Measurements from ENCODE around the gene DHRS11. TPM values are rescaled to one million over a fixed set of nuclear protein-coding genes. Genes with fewer than 3 reads are reported as not detected.

DHRS11 gene
- total and polyA plus RNA-seq, 10 of the 15 experiments (the other 5 are each of a cell fraction or from before 2014, with no cell fraction given): 3.4 to 23.0 (median 14.5) TPM

- peak; percentile 79; the same call in 1 of the 2 replicates for TF ChIP-seq RB1 (IDR thresholded peaks at IDR 0.05; ENCODE audit: borderline replicate concordance)
- no peak for TF ChIP-seq SMAD1 (IDR thresholded peaks at IDR 0.05; ENCODE audit: low read depth, partially characterized antibody)
- TF ChIP-seq POU2F2 (IDR thresholded peaks at IDR 0.05; ENCODE audit: borderline replicate concordance, low read depth, low read length): peak; percentile 84; the same call in 2 of the 3 replicates
- no peak for TF ChIP-seq ELK1 (IDR thresholded peaks at IDR 0.05; ENCODE audit: low read depth, low read length)
- peak; percentile 89 for TF ChIP-seq RELA (IDR thresholded peaks at IDR 0.05; ENCODE audit: borderline replicate concordance, partially characterized antibody)
- no peak for TF ChIP-seq PAX8 (IDR thresholded peaks at IDR 0.05)
- peak; percentile 93 for TF ChIP-seq PAX5 (IDR thresholded peaks at IDR 0.05; ENCODE audit: borderline replicate concordance, low read depth, low read length)
- peak; percentile 90 for TF ChIP-seq TAF1 (IDR thresholded peaks at IDR 0.05; ENCODE audit: borderline replicate concordance, low read depth, low read length)
- no peak for TF ChIP-seq ZNF622 (IDR thresholded peaks at IDR 0.05)
- TF ChIP-seq RCOR1 (conservative IDR thresholded peaks at IDR 0.05; ENCODE audit: low read depth, low read length): 0 out of 2 replicates have a peak, but pooled peaks have one; percentile 44
- no peak for TF ChIP-seq RAD51 (IDR thresholded peaks at IDR 0.05)
- no peak for TF ChIP-seq CBX3 (IDR thresholded peaks at IDR 0.05; ENCODE audit: borderline replicate concordance, low read depth)
- TF ChIP-seq STAT3 (IDR thresholded peaks at IDR 0.05; ENCODE audit: low read depth, low read length): no peak
- TF ChIP-seq BACH1 (IDR thresholded peaks at IDR 0.05; ENCODE audit: borderline replicate concordance): peak; percentile 71; the same call in 1 of the 2 replicates
- peak; percentile 91 for TF ChIP-seq LARP7 (IDR thresholded peaks at IDR 0.05)
- TF ChIP-seq NRF1 (conservative IDR thresholded peaks at IDR 0.05; ENCODE audit: low read depth, low read length): 0 out of 2 replicates have a peak, but pooled peaks have one; percentile 26
- TF ChIP-seq FOS (IDR thresholded peaks at IDR 0.05; ENCODE audit: borderline replicate concordance, extremely low read depth, insufficient read length): no peak
- peak; percentile 76 for TF ChIP-seq BRCA1 (IDR thresholded peaks at IDR 0.05; ENCODE audit: low read depth, low read length)
- peak; percentile 79 for TF ChIP-seq POLR2A (IDR thresholded peaks at IDR 0.05; ENCODE audit: low read depth, low read length)
- TF ChIP-seq YY1 (IDR thresholded peaks at IDR 0.05; ENCODE audit: low read depth, low read length): peak; percentile 86
- no peak for TF ChIP-seq KDM1A (IDR thresholded peaks at IDR 0.05; ENCODE audit: borderline replicate concordance)
- TF ChIP-seq EZH2 (IDR thresholded peaks at IDR 0.05; ENCODE audit: borderline replicate concordance, control insufficient read depth, low read depth, low read length): no peak
- no peak for TF ChIP-seq ZSCAN29 (IDR thresholded peaks at IDR 0.05)
- TF ChIP-seq SIN3A (IDR thresholded peaks at IDR 0.05; ENCODE audit: low read depth, low read length): peak; percentile 61; the same call in 1 of the 2 replicates
- TF ChIP-seq HDGF (IDR thresholded peaks at IDR 0.05): peak; percentile 78
- peak; percentile 57 for TF ChIP-seq PBX3 (IDR thresholded peaks at IDR 0.05; ENCODE audit: insufficient replicate concordance, low read depth, low read length)
- TF ChIP-seq ZBED1 (IDR thresholded peaks at IDR 0.05; ENCODE audit: borderline replicate concordance): no peak
- TF ChIP-seq SRF (IDR thresholded peaks at IDR 0.05; ENCODE audit: low read depth in 2 of 2, low read length in 2 of 2): peak; percentile 3 to 63; a peak in 2 of 4 replicates
- 0 out of 2 replicates have a peak, but pooled peaks have one; percentile 52 for TF ChIP-seq CHD1 (IDR thresholded peaks at IDR 0.05; ENCODE audit: low read depth, low read length)
- TF ChIP-seq FOXM1 (IDR thresholded peaks at IDR 0.05; ENCODE audit: low read depth, low read length): no peak
Observed at GRCh38 chr17:36545465-36546417, 45.9 kb upstream of the DHRS11 start (continued).
